SIG-M5 treated with dmso at 0.1 percent for 504 hours (cell line): ENCODE results near the gene HMG20A.

Experiments used
- DNase-seq: peaks from one replicate; lab custom pipeline; 2025; ENCODE audit not compliant: unreplicated experiment; lab: John Stamatoyannopoulos, UW

HMG20A gene

GRCh38 chr15:77420610-77421369 is at the start of gene HMG20A:
TSS of gene HMG20A (plus strand) at chr15:77420888. CDS start at chr15:77458408, 37,520 bp downstream.
- peak; percentile 86 for DNase-seq

GRCh38 chr15:77371850-77372563 is 48.7 kb upstream of the HMG20A start:
- no peak for DNase-seq

- DNase-seq = no peak
These were observed 47.2 kb upstream of the HMG20A start for GRCh38 chr15:77373441-77373840.

- DNase-seq = no peak
These were observed 45.6 kb upstream of the HMG20A start for GRCh38 chr15:77375133-77375532.

- peak; percentile 29 for DNase-seq
These were observed 43.9 kb upstream of the HMG20A start for GRCh38 chr15:77376770-77377169.

- DNase-seq = no peak
These were observed 40.7 kb upstream of the HMG20A start for GRCh38 chr15:77380033-77380432.

GRCh38 chr15:77384086-77384485 is 36.6 kb upstream of the HMG20A start:
- no peak for DNase-seq

- no peak for DNase-seq
These were observed 35.9 kb upstream of the HMG20A start for GRCh38 chr15:77384589-77385359.

- DNase-seq = no peak
These were observed 34.1 kb upstream of the HMG20A start for GRCh38 chr15:77386626-77387025.

GRCh38 chr15:77387365-77388105 is 33.2 kb upstream of the HMG20A start:
- no peak for DNase-seq

GRCh38 chr15:77391372-77391951 is 29.2 kb upstream of the HMG20A start:
- no peak for DNase-seq

- no peak for DNase-seq
These were observed 27.8 kb upstream of the HMG20A start for GRCh38 chr15:77392762-77393470.

- no peak for DNase-seq
These were observed 27.2 kb upstream of the HMG20A start for GRCh38 chr15:77393471-77393840.

- no peak for DNase-seq
These were observed 25.5 kb upstream of the HMG20A start for GRCh38 chr15:77395013-77395774.

- DNase-seq = no peak
These were observed 24.0 kb upstream of the HMG20A start for GRCh38 chr15:77396692-77397091.

GRCh38 chr15:77398927-77399326 is 21.8 kb upstream of the HMG20A start:
- DNase-seq = no peak

GRCh38 chr15:77400258-77400657 is 20.4 kb upstream of the HMG20A start:
- no peak for DNase-seq

GRCh38 chr15:77402740-77403379 is 17.8 kb upstream of the HMG20A start:
- DNase-seq = no peak
